Smooth muscle cell of trachea (primary cell): ENCODE measurements around the gene CCT8. TPM values are rescaled to one million over a fixed set of nuclear protein-coding genes. Genes with fewer than 3 reads are reported as not detected.

ENCODE experiments used
- total RNA-seq: library from RNA; depleted of rRNA; stranded (reverse); fragments of >200 nt; gene quantifications from 2 replicates; pipeline ENCODE4 v1.2.1, GENCODE V29; 2014

Gene CCT8, protein sequence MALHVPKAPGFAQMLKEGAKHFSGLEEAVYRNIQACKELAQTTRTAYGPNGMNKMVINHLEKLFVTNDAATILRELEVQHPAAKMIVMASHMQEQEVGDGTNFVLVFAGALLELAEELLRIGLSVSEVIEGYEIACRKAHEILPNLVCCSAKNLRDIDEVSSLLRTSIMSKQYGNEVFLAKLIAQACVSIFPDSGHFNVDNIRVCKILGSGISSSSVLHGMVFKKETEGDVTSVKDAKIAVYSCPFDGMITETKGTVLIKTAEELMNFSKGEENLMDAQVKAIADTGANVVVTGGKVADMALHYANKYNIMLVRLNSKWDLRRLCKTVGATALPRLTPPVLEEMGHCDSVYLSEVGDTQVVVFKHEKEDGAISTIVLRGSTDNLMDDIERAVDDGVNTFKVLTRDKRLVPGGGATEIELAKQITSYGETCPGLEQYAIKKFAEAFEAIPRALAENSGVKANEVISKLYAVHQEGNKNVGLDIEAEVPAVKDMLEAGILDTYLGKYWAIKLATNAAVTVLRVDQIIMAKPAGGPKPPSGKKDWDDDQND
- 193 and 266 TPM in 2 replicates for total RNA-seq

DNA sequence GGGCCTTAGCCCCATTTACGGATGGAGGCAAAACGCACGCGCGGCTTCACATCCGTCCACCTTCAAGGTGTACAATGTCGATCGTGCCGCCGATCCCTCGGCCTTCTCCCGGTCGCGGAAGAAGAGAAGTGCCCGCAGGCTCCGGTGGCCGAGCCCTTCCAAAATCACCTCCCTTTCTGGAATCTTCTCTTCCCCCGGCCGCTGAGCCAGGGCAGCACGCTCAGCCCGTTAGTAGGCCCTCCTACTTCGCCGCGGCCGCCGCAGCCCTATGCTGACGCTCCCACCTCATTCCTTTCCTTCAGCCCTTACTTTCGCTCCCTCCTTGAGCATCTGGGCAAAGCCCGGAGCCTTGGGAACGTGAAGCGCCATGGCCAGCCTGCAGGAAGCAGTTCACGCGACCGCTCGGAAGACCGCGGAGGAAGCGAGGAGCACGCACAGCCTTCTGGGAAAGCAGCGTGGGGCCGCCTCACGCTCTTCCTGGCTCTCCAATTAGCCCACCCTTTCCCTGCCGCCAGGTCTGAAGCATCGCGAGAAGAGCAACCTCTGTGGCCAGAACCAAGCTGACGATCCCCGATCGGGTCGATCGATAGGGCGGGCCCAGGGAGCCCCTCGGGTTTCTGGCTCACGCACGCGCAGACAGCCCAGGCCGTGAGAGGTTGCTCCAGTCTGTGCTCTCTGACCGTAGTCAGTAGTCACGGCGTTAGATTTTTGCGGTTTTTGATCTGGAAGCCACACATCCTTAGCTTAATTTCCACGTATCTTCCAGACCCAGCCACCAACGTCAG, at the start of gene CCT8:
TSS of gene CCT8 (minus strand) at position 427 of the 785 bp plus-strand sequence. CDS start at position 369, 58 bp downstream.

DNA sequence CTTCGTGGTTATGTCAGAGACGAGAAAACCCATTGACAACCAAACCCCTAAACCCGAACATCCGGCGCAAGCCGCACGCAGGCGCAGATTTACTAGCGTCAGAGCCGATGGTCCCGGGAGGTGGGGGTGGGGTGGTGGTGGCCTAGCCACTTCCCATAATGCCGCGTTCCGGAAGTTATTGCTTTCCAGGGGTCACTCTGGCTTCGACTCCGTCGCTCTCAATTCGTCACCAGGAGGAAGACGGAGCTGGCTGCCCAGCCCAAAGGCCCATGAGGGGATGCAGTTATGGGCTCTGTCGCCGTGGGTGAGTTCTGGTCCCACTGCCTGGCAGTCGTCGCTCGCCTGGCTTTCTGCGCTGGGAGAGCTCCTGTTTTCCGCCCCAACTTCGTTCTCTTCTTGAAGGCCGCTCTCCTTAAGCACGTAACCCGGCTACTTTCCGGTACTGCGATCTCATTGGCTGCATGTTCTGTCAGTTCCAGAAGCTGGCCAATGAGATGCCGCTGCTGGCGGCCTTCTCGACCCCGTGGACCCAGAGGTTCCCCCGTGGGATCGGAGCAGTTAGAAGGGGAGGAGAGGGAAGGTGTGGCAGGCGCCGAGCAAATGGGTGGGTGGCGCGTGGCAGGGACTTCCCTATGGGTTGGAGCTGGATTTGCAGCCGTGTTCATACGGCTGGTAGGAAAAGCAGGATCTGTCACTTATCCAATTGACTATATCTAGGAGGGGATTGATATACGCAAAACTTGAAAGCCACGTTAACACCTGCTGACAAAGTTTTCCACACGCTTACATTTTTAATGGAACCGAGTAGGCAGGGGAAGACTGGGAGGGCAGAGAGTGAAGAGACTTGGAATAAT, 48.7 kb downstream of the CCT8 start, which contains the start of gene USP16:
TSS of gene USP16 (plus strand) at position 195 of the 854 bp plus-strand sequence. CDS start 3,246 bp downstream, outside the sequence.

Other genes starting within 250 kb of the CCT8 start
- gene LTN1, start 80.8 kb downstream of the CCT8 start, total RNA-seq: 23.7 and 35.9 TPM in 2 replicates
- 17.4 and 22.7 TPM in 2 replicates for gene RWDD2B, start 54.3 kb downstream of the CCT8 start, total RNA-seq
- 27.1 and 50.6 TPM in 2 replicates for gene USP16, start 49.0 kb downstream of the CCT8 start, total RNA-seq
- gene MAP3K7CL, start 57.0 kb upstream of the CCT8 start, total RNA-seq: 22.7 and 23.3 TPM in 2 replicates
- 75.2 and 95.8 TPM in 2 replicates for gene BACH1, start 225.3 kb upstream of the CCT8 start, total RNA-seq